BLaER1 treated with 17β-estradiol and CSF1 and Interleukin-3, amounts not matched to agents 10 nM and 100 nM (cell line): Measurements from ENCODE around the gene CCN5.
A peak's percentile ranks its signal among the peaks of the same experiment; 100 is the strongest.

Experiments used
- H3K27ac ChIP-seq, 11 experiments: shearing (Covaris generic); formaldehyde crosslinking; 2 replicates each; pipeline ENCODE4 v1.8.1; 2022
- H3K27me3 ChIP-seq, 11 experiments: shearing (Covaris generic); formaldehyde crosslinking; 2 replicates each; pipeline ENCODE4 v1.8.1; 2022
- H3K36me3 ChIP-seq, 11 experiments: shearing (Covaris generic); formaldehyde crosslinking; 2 replicates each; pipeline ENCODE4 v1.8.1; 2022
- H3K4me1 ChIP-seq, 10 experiments: shearing (Covaris generic); formaldehyde crosslinking; 2 replicates each; pipeline ENCODE4 v1.8.1; 2022
- H3K4me2 ChIP-seq, 11 experiments: shearing (Covaris generic); formaldehyde crosslinking; 2 replicates each; pipeline ENCODE4 v1.8.1; 2022
- H3K4me3 ChIP-seq, 10 experiments: shearing (Covaris generic); formaldehyde crosslinking; 2 replicates each; pipeline ENCODE4 v1.8.1; 2022
- H3K9ac ChIP-seq, 11 experiments: shearing (Covaris generic); formaldehyde crosslinking; 2 replicates each; pipeline ENCODE4 v1.8.1; 2022
- H3K9me3 ChIP-seq, 11 experiments: shearing (Covaris generic); formaldehyde crosslinking; replicated peaks in 1 of 11; 2 replicates each; pipeline ENCODE4 v1.8.1; 2022
- H4K20me1 ChIP-seq, 11 experiments: shearing (Covaris generic); formaldehyde crosslinking; 2 replicates each; pipeline ENCODE4 v1.8.1; 2022
- Cebpa-rat ChIP-seq, 11 experiments: shearing (Covaris generic); IDR thresholded peaks; 2 replicates each; pipeline ENCODE4 v1.8.1; 2022

The CCN5 gene

DNA sequence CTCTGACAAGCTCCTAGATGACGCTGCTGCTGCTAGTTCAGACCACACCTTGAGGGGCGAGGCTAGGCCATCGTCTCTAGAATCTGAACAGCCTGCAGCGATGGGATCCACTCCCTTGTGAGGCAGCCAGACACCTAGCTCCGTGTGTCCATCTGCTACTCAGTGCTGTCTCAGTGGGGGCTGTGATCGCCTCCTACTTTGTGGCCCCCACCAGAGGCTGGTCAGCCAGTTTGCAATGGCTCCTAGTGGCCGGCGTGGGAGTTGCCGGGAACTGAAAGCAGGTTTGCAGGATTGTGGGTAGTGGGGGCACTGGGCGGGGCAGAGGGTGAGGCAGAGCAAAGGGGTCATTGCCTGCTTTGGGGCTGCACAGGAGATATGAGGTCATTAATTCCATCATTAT is 2.8 kb downstream of the CCN5 start:
- Histone ChIP-seq H4K20me1 (no peaks in the 10 kb centered on the region; a peak in 2 of 22 replicates), H3K27me3 (no peaks in the 10 kb centered on the region; a peak in 1 of 22 replicates), H3K4me2 (no peak overlapping the region), H3K4me1 (peaks cover 13 to 30% (median 24%) of the 10 kb centered on the region in 10 experiments), H3K36me3 (no peaks in the 10 kb centered on the region), H3K9me3 (no peaks in the 10 kb centered on the region), H3K4me3 (no peak overlapping the region), H3K9ac (no peak overlapping the region), H3K27ac (no peak overlapping the region)
- no peak for TF ChIP-seq Cebpa-rat (IDR thresholded peaks at IDR 0.05)

DNA sequence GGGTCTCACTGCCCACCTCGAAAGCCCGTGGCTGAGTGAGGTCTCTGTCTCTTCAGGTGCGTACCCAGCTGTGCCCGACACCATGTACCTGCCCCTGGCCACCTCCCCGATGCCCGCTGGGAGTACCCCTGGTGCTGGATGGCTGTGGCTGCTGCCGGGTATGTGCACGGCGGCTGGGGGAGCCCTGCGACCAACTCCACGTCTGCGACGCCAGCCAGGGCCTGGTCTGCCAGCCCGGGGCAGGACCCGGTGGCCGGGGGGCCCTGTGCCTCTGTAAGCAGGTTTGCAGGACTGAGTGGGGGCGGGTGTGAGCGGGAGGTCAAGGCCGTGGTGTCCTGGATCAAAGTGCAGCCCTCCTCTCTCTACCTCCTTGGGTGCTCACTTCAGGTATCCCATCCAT is 4.7 kb downstream of the CCN5 start:
- no peak overlapping the region for H3K4me3 ChIP-seq
- no peaks in the 10 kb centered on the region for H3K36me3 ChIP-seq
- H3K9ac ChIP-seq = no peak overlapping the region
- no peaks in the 10 kb centered on the region for H3K9me3 ChIP-seq
- no peak overlapping the region for H3K27ac ChIP-seq
- H3K4me1 ChIP-seq = peaks cover 5 to 36% (median 25%) of the 10 kb centered on the region in 10 experiments
- H4K20me1 ChIP-seq = no peaks in the 10 kb centered on the region; a peak in 1 of 22 replicates
- H3K4me2 ChIP-seq = 0 out of 22 replicates have a peak overlapping the region, but pooled peaks of 1 of the 11 experiments have one; percentile 22
- H3K27me3 ChIP-seq = no peaks in the 10 kb centered on the region
- no peak for TF ChIP-seq Cebpa-rat (IDR thresholded peaks at IDR 0.05)

DNA sequence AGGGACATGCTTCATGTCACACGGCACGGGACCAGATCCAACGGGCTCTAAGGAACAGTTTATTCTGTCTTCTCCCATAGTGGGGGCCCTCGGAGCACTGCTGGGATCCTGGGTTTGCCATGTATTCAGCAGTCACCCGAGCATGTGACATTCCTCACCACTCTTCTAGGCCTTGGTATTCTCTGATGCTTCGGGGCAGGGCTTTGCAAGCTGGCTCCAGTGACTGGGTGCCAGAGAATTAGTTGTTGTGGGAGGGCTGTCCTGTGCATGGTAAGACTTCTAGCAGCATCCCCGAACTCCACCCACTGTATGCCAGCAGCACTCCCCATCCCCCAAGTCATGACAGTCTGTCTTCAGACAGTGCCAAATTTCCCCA is 5.4 kb downstream of the CCN5 start:
- Histone ChIP-seq H3K27ac (no peak overlapping the region), H4K20me1 (no peaks in the 10 kb centered on the region; a peak in 1 of 22 replicates), H3K4me3 (no peak overlapping the region), H3K4me2 (peak overlapping the region in 8 of 11 experiments; percentile 6 to 53 (median 36); a peak in 12 of 22 replicates), H3K4me1 (peaks cover 0 to 34% (median 21%) of the 10 kb centered on the region in 10 experiments; a peak in 16 of 20 replicates), H3K27me3 (no peaks in the 10 kb centered on the region), H3K9ac (no peak overlapping the region), H3K9me3 (no peaks in the 10 kb centered on the region), H3K36me3 (no peaks in the 10 kb centered on the region)
- TF ChIP-seq Cebpa-rat (IDR thresholded peaks at IDR 0.05) = no peak

GRCh38 chr20:44720997-44721784 is 6.0 kb downstream of the CCN5 start:
- Histone ChIP-seq H3K4me3 (no peak overlapping the region), H3K27me3 (no peaks in the 10 kb centered on the region), H3K27ac (no peak overlapping the region), H3K36me3 (no peaks in the 10 kb centered on the region), H3K4me1 (peaks cover 0 to 34% (median 21%) of the 10 kb centered on the region in 10 experiments; a peak in 16 of 20 replicates), H3K9ac (no peak overlapping the region), H4K20me1 (no peaks in the 10 kb centered on the region; a peak in 1 of 22 replicates), H3K4me2 (peak overlapping the region in 7 of 11 experiments; percentile 6 to 53 (median 37); a peak in 10 of 22 replicates), H3K9me3 (no peaks in the 10 kb centered on the region)
- TF ChIP-seq Cebpa-rat (IDR thresholded peaks at IDR 0.05) = no peak

DNA sequence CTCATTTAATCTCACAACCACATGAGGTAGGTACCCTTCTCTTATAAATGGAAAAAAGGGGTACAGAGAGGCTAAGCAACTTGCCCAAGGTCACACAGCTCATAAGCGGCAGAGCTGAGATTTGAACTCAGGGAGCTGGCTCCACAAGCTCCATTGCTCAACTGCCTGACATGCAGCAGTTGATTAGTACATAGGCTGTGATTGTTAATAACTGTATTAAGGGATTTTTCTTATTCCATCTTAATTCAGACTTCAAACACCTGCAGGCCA is 6.6 kb downstream of the CCN5 start:
- Histone ChIP-seq H3K9ac (no peak overlapping the region), H3K27ac (no peak overlapping the region), H3K4me2 (no peak overlapping the region), H3K4me1 (peaks cover 0 to 34% (median 21%) of the 10 kb centered on the region in 10 experiments; a peak in 16 of 20 replicates), H3K9me3 (no peaks in the 10 kb centered on the region), H3K36me3 (no peaks in the 10 kb centered on the region), H4K20me1 (no peaks in the 10 kb centered on the region; a peak in 1 of 22 replicates), H3K27me3 (no peaks in the 10 kb centered on the region), H3K4me3 (no peak overlapping the region)
- TF ChIP-seq Cebpa-rat (IDR thresholded peaks at IDR 0.05) = no peak

GRCh38 chr20:44722990-44723389 is 7.8 kb downstream of the CCN5 start:
- TF ChIP-seq Cebpa-rat (IDR thresholded peaks at IDR 0.05) = no peak
- no peaks in the 10 kb centered on the region for H3K27me3 ChIP-seq
- no peaks in the 10 kb centered on the region for H3K9me3 ChIP-seq
- H3K4me3 ChIP-seq = no peak overlapping the region
- no peaks in the 10 kb centered on the region for H3K36me3 ChIP-seq
- peak overlapping the region in 4 of 11 experiments; percentile 16 to 51 (median 50); a peak in 3 of 22 replicates for H3K27ac ChIP-seq
- H4K20me1 ChIP-seq = no peaks in the 10 kb centered on the region; a peak in 1 of 22 replicates
- peak overlapping the region in 1 of 11 experiments; percentile 5; a peak in 1 of 22 replicates for H3K9ac ChIP-seq
- H3K4me1 ChIP-seq = peaks cover 0 to 34% (median 21%) of the 10 kb centered on the region in 10 experiments; a peak in 16 of 20 replicates
- H3K4me2 ChIP-seq = peak overlapping the region in 7 of 11 experiments; percentile 40 to 59 (median 55); a peak in 8 of 22 replicates

DNA sequence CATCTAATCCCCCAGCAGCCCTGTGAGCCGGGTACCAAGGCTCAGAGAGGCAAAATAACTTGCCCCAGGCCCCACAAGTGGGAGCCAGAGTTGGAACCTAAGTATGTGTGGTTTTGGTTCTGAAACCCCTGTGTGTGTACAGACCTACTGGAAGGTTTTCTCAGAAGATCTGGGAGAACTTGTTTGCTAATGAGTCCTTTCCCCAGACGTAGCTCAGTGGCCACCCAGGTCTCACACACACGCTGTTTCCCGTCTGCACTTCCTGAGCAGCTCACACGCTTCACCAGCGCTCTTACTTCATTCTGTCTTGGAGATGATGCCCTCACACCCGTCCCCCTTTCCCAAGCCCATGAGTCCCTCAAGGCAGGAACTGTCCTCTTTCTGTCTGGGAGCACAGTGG is 8.2 kb downstream of the CCN5 start:
- Histone ChIP-seq H3K4me3 (no peak overlapping the region), H3K9ac (peak overlapping the region in 4 of 11 experiments; percentile 3 to 31 (median 4); a peak in 1 of 22 replicates), H3K36me3 (no peaks in the 10 kb centered on the region), H3K27me3 (no peaks in the 10 kb centered on the region), H3K4me1 (peaks cover 0 to 34% (median 21%) of the 10 kb centered on the region in 10 experiments; a peak in 16 of 20 replicates), H3K27ac (peak overlapping the region in 4 of 11 experiments; percentile 16 to 51 (median 50); a peak in 4 of 22 replicates), H3K4me2 (peak overlapping the region in 10 of 11 experiments; percentile 1 to 59 (median 55); a peak in 19 of 22 replicates), H4K20me1 (no peaks in the 10 kb centered on the region; a peak in 1 of 22 replicates), H3K9me3 (no peaks in the 10 kb centered on the region)
- TF ChIP-seq Cebpa-rat (IDR thresholded peaks at IDR 0.05) = peak in 2 of 11 experiments; percentile 15 to 59; a peak in 1 of 22 replicates

- H3K9me3 ChIP-seq = no peaks in the 10 kb centered on the region
- peak overlapping the region in 3 of 11 experiments; percentile 3 to 31 (median 4); a peak in 1 of 22 replicates for H3K9ac ChIP-seq
- 0 out of 22 replicates have a peak, but pooled peaks of 1 of the 11 experiments have one; percentile 2 for TF ChIP-seq Cebpa-rat (IDR thresholded peaks at IDR 0.05)
- H3K27ac ChIP-seq = peak overlapping the region in 3 of 11 experiments; percentile 15 to 50 (median 49); a peak in 5 of 22 replicates
- H4K20me1 ChIP-seq = no peaks in the 10 kb centered on the region; a peak in 1 of 22 replicates
- peak overlapping the region in 10 of 11 experiments; percentile 1 to 59 (median 55); a peak in 19 of 22 replicates for H3K4me2 ChIP-seq
- no peaks in the 10 kb centered on the region for H3K27me3 ChIP-seq
- H3K4me3 ChIP-seq = no peak overlapping the region
- no peaks in the 10 kb centered on the region for H3K36me3 ChIP-seq
- peaks cover 0 to 34% (median 21%) of the 10 kb centered on the region in 10 experiments; a peak in 17 of 20 replicates for H3K4me1 ChIP-seq
These were observed 8.7 kb downstream of the CCN5 start for GRCh38 chr20:44723798-44724362.
